HT1080 (cell line): ENCODE measurements around the gene WAC. TPM values are rescaled to one million over a fixed set of nuclear protein-coding genes. Genes with fewer than 3 reads are reported as not detected.
"Not testable (repeated sequence)": the region's sequence is repeated elsewhere in the genome, so short reads cannot be mapped to it uniquely, and the experiment has no call there.

ENCODE experiments used
- DNase-seq: peaks from one replicate; pipeline ENCODE4 v3.0.0-alpha.2; 2015; ENCODE audit warnings: low read depth
- polyA plus RNA-seq, 2 experiments: library from polyadenylated mRNA; depleted of rRNA; stranded (reverse); fragments of >200 nt; gene quantifications; 2 replicates each; pipeline ENCODE4 v1.2.3, GENCODE V29; 2015
- total RNA-seq: library from RNA; depleted of rRNA; stranded (reverse); fragments of >200 nt; shearing (Covaris generic); gene quantifications from 2 replicates; pipeline ENCODE4 v1.2.3, GENCODE V29; 2014; rRNA removed

The WAC gene, protein sequence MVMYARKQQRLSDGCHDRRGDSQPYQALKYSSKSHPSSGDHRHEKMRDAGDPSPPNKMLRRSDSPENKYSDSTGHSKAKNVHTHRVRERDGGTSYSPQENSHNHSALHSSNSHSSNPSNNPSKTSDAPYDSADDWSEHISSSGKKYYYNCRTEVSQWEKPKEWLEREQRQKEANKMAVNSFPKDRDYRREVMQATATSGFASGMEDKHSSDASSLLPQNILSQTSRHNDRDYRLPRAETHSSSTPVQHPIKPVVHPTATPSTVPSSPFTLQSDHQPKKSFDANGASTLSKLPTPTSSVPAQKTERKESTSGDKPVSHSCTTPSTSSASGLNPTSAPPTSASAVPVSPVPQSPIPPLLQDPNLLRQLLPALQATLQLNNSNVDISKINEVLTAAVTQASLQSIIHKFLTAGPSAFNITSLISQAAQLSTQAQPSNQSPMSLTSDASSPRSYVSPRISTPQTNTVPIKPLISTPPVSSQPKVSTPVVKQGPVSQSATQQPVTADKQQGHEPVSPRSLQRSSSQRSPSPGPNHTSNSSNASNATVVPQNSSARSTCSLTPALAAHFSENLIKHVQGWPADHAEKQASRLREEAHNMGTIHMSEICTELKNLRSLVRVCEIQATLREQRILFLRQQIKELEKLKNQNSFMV
- total RNA-seq, result 49.6 and 65.5 TPM in 2 replicates
- 65.7 and 95.8 TPM in 2 replicates for polyA plus RNA-seq (2015; cell fraction: cytosol; rRNA removed)
- polyA plus RNA-seq (2015; cell fraction: nucleus; rRNA removed), result 82.8 and 89.4 TPM in 2 replicates

DNA sequence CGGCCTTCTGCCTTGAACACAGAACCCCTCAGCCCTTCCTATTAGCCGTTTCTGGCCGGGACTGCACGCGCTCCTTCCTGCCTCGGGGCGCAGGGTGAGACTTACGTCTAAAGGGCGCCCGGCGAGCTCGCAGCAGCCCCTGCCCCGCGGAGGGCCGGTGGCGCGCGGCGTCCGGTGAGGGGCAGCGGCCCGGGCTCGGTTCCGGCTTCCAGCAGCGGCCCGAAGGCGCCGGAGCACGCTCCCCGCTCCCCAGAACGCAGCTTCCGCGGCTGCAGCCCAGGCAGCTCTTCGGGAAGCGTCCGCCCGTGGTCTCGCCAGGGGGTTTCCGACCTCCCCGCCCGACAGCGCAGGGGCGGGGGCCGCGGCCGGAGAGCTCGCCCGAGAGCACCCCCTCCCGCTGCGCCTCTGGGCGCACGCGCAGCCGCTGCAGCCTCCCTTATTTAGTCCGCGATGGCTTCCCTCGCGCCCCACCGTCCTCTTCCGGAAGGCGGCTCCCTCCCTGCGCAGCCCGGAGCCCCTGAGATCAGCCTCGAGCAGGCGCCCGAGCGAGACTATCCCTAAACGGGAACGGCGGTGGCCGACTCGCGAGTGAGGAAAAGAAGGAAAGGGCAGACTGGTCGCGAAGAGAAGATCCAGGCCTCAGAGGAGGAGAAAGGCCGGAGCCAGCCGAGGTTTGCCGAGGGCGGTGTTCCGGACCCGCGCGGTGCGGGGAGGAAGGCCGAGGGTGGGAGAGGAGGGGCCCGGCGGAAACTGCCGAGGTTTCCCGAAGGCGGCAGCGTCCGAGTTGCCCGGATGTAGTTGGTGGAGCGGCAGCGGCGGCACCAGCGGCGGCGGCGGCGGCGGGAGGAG lies at the start of gene WAC:
Gene WAC (plus strand): TSS at position 782 of the 849 bp plus-strand sequence. CDS start 462 bp downstream, outside the sequence.
- DNase-seq, result peak; percentile 89

DNA sequence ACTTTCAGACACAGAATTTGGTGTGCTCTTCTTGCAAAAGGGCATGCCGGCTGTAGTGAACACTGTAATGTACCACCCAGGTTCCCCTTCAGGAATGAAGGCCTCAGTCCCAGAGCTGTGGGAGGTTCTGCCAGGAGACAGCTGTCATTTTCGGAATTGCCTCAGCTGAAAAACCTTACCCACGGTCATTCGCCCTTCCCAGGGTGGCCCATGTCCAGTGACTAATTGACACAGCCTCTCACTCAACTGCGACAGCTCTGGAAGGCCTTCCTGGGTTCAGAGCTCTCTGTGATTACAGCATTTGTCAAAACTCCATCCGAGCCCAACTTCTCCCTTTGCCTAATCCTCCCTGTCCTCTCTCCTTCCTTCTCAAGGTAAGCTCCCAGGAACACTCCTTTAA lies 43.7 kb upstream of the WAC start:
- DNase-seq, result no peak

DNA sequence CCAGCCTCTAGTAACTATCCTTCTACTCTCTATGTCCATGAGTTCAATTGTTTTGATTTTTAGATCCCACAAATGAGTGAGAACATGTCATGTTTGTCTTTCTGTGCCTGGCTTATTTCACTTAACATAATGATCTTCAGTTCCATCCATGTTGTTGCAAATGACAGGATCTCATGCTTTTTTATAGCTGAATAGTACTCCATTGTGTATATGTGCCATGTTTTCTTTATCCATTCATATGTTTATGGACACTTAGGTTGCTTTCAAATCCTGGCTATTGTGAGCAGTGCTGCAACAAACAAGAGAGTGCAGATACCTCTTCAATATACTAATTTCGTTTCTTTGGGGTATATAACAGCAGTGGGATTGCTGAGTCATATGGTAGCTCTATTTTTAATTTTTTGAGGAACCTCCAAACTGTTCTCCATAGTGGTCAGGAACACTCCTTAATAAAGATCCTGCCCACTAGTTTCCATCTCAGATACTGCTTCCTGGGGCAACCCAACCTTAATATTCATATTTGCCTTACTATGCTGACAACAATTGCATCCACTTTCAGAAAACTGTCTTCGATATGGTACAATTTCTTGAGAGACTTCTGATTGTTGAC lies 42.6 kb upstream of the WAC start:
- not testable (repeated sequence) for DNase-seq

DNA sequence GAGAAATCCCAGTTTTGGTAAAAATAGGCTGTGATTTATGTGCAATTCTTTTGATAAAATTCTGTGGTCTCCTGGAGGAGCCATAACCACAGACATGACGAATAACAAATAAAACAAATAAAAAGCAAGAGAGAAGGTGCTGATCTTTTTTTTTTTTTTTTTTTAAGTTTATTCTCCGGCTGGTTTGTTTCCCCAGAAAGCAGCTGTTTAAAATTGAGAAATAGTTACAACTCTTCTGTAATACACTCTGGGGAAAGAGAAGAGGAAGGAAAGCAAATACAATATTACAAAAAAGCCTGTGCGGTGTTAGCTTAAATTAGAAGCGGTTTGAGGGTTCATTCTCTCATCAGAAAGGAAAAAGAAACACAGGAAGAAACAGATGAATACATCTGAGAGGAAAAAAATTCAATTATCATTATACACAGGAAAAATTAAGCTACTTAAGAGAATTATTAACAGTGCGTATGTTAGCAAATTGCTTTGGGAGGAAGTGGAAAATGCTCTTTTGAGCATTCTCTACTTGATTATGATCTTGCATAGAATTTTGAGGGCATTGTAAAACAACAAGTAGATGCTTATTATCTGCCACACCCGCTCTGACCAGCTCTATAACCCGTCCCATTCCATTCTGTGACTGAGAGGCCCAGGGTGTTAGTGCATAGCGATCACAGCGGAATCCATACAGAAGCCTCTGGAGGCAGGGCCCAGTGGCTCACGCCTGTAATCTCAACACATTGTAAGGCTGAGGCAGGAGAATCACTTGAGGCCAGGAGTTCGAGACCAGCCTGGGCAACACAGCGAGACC lies 40.6 kb upstream of the WAC start:
- peak; percentile 14 for DNase-seq

GRCh38 chr10:28494420-28494819 lies 38.5 kb upstream of the WAC start:
- DNase-seq, result no peak

DNA sequence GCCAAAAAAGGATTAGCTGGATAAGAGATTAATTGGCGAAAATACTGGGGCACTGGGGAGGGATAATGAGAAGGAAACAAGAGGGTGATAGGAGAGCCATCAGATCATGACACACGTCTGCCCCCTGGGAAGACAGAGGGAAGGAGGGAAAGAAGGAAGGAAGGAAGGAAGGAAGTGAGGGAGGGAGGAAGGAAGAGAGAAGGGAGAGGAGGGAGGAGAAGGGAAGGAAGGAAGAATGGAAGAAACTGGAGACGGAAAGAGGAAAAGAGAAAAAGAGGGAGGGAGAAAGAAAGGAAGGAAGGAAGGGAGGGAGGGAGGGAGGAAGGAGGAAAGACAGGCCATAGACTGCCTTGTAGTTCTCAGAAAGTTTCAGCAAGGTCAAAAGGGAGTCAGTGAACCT lies 37.8 kb upstream of the WAC start:
- no peak for DNase-seq

DNA sequence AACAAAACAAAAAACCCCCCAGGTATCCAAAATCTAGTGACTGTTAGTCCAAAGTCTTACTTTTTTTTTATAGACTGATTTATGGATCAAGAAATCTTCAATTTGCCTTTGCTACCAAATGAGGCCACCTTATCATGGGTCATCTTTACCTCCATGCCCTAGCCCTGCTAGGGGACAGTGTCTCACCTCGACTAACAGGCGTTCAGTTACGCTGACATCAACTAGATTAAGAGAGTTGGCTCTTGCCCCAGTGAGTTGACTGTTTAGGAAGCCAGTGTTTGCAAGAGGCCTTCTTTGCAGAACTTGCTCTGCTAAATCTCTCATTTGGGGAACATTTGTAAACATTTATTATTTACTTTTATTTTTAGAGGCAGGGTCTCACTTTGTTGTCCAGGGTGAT lies 36.9 kb upstream of the WAC start:
- DNase-seq, result no peak

DNA sequence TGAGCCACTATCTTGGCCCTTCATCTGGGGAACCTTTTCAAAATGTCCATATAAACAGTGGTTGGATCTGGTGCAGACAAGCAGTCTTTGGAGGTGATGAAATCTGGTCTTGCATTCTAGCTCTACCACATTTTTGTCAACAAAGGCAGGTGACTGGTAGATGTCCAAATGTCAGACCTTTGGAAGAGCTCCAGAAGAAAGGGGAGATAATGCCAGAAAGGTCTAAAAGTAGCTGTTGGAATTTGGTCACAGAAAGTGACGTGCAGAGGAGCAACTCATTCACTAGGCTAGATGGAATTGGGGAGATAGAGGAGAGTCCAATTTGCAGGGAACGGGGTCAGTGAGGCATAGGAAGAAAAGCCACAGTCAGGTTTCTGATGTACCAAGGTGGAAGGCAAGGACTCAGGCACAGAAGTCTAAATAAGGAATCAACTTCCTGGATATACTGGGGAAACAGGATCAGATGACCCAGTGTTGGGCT lies 36.4 kb upstream of the WAC start:
- DNase-seq, result no peak

- no peak for DNase-seq
Measured at GRCh38 chr10:28497313-28498126, 35.4 kb upstream of the WAC start.

DNA sequence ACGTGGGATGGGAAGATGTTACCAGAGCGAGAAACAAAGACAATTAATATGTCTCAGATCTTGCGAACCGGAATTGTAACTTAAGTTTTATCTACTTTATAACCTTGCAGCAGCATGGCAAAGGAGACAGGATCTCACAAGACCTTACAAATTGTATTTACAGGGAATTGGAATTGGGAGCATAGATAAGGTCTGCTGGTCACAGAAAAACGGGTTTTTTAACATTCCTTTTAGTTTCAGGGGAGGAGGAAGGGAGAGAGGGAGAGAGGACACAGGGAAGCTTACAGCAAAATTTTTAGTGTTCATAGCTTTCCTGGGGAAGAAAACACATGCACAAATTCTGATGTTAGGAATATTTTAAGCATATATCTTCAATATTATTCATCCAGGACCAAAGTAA lies 32.7 kb upstream of the WAC start:
- not testable (repeated sequence) for DNase-seq

GRCh38 chr10:28503114-28503513 lies 29.8 kb upstream of the WAC start:
- DNase-seq, result peak; percentile 3

GRCh38 chr10:28505359-28505959 lies 27.5 kb upstream of the WAC start:
- no peak for DNase-seq

GRCh38 chr10:28508304-28508925 lies 24.5 kb upstream of the WAC start:
- DNase-seq, result no peak

- no peak for DNase-seq
Measured at GRCh38 chr10:28509286-28509685, 23.6 kb upstream of the WAC start.

DNA sequence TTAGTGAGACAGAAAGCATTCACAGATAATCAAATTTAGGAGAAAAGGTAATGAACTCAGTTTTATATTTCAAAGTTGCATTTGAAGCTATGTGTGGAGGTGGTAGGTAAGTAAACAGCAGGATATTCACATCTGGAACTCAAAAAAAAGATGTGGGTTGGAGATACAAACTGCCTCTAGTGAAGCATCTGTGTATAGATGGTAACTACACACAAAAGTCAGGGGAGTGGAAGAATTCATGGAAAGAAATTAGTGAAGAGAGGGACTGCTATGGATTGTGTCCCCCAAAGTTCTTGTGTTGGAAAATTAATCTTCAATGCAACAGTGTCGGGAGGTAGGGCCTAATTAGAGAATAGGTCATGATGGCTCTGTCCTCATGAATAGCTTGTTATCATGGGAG lies 18.3 kb upstream of the WAC start:
- no peak for DNase-seq

DNA sequence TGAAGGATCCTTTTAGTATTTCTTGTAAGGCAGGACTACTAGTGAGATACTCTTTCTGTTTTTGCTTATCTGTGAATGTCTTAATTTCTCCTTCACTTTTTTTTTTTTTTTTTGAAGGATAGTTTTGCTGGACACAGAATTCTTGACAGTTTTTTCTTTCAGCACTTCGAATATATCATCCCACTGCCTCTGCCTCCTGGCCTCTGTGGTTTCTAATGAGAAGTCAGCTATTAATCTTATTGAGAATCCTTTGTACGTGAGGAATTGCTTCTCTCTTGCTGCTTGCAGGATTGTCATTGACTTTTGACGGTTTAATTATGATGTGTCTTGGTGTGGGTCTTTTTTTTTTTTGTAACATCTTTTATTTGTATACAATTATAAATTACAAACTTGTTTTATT lies 12.6 kb upstream of the WAC start:
- no peak for DNase-seq

DNA sequence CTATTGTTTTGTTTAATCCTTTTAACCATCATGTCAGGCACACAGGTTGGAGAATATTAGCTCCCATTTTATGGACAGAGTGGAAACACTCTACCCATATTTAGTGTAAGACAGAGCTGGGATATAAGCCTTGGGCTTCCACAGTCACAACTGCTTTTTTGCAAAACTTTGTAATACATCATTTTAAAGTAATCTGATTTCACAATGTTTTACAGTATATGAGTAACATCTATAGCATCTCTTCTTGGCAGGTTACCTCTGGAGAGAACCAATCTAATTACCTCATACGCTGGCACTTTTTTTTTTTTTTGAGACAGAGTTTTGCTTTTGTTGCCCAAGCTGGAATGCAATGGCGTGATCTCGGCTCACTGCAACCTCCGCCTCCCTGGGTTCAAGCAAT lies 12.1 kb upstream of the WAC start:
- DNase-seq, result peak; percentile 43

GRCh38 chr10:28521961-28522360 lies 11.0 kb upstream of the WAC start:
- DNase-seq, result not testable (repeated sequence)
